Measurements from ENCODE around the gene DGKE.

The DGKE gene

DNA sequence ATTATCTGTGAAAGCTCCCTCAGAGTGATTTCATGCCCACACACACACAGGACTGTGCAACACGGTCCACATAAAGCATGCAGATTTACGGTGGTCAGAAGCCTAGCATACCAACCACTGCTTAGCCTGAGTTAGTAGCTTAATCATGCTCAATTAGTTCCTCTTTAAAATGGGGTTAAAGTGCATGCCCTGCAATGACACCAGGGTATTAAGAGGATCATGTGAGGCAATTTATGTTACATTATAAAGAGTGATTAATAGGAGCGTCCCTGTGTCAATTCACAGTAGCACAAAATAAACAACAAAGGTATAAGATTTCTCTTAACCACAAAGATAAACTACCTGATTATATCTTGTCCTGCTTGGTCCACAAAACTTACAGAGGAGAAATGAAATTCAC lies 40.0 kb upstream of the DGKE start:
- TF ChIP-seq, protein P1, sequence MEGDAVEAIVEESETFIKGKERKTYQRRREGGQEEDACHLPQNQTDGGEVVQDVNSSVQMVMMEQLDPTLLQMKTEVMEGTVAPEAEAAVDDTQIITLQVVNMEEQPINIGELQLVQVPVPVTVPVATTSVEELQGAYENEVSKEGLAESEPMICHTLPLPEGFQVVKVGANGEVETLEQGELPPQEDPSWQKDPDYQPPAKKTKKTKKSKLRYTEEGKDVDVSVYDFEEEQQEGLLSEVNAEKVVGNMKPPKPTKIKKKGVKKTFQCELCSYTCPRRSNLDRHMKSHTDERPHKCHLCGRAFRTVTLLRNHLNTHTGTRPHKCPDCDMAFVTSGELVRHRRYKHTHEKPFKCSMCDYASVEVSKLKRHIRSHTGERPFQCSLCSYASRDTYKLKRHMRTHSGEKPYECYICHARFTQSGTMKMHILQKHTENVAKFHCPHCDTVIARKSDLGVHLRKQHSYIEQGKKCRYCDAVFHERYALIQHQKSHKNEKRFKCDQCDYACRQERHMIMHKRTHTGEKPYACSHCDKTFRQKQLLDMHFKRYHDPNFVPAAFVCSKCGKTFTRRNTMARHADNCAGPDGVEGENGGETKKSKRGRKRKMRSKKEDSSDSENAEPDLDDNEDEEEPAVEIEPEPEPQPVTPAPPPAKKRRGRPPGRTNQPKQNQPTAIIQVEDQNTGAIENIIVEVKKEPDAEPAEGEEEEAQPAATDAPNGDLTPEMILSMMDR (IDR thresholded peaks at IDR 0.05; ENCODE audit: low read depth, low read length, missing control alignments), result no peak
- H3K4me3 ChIP-seq (replicated peaks; ENCODE audit: low read depth, low read length), result no peak overlapping the region
- no peak for DNase-seq (ENCODE audit: extremely low read depth, low read depth)

DNA sequence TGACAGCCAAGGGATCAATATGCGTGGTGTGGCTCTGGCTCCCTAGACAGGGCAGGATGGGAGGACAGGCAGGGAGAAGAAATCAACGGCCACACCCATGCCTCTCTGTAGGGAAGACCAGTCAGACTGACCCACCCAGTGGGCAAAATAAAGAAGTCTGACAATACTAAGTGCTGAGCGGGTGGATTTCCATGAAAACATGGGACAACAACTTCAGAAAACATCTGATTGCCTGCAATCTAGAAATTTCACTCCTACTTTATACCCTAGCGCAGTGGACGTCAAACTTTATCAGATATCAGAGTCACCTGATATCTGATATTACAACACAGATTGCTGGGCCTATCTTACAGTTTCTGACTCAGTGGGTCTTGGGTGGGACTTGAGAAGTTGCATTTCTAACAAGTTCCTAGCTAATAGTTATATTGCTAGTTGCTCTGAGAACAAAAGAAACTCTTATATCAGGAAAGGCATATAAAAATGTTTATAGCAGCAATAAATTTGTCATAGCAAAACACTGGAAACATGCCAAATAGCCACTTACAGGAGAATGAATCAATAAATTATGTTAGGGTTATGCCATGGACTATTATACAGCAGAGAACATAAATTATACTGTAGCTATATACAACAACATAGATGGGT lies 38.6 kb upstream of the DGKE start:
- TF ChIP-seq, protein P1 (IDR thresholded peaks at IDR 0.05; ENCODE audit: low read depth, low read length, missing control alignments), result no peak

DNA sequence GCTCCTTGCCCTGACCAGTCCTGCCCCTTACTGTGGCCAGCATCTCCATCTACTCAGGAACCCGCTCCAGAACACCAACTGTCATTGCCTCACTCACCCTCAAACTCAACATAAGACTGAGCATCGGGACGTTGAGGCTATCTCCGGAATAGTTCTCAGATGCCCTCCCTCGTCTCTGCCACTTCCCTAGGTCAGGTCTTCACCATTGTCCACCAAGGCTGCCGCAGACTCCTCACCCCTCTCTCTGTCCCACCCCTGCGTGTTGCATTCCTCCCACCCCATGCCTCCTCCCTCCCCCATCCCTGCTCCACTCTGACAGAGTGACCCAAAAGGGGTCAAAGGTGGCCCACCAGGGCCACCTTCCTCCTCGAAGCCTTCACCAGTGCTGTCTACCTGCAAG lies 37.4 kb upstream of the DGKE start:
- no peak for DNase-seq (ENCODE audit: extremely low read depth, low read depth)
- H3K4me3 ChIP-seq (replicated peaks; ENCODE audit: low read depth, low read length), result no peak overlapping the region
- TF ChIP-seq, protein P1 (IDR thresholded peaks at IDR 0.05; ENCODE audit: low read depth, low read length, missing control alignments), result no peak

More for the DNA sequence above, 38.6 kb upstream of the DGKE start:
- no peak overlapping the region for H3K4me3 ChIP-seq (replicated peaks; ENCODE audit: low read depth, low read length)
- no peak for DNase-seq (ENCODE audit: extremely low read depth, low read depth)

DNA sequence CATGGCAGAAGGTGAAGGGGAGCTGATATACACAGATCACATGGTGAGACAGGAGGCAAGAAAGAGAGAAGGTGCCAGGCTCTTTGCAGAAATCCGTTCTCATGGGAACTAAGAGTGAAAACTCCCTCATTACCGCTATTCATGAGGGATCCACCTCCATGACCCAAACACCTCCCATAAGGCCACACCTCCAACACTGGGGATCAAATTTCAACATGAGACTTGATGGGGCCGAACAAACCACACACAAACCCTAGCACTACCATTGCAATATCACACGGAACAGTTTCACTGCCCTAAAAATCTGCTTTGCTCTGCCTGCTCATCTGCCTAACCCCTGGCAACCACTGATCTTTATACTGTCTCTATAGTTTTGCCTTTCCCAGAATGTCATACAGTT lies 35.0 kb upstream of the DGKE start:
- TF ChIP-seq, protein P1 (IDR thresholded peaks at IDR 0.05; ENCODE audit: low read depth, low read length, missing control alignments), result no peak
- no peak overlapping the region for H3K4me3 ChIP-seq (replicated peaks; ENCODE audit: low read depth, low read length)
- DNase-seq (ENCODE audit: extremely low read depth, low read depth), result no peak

DNA sequence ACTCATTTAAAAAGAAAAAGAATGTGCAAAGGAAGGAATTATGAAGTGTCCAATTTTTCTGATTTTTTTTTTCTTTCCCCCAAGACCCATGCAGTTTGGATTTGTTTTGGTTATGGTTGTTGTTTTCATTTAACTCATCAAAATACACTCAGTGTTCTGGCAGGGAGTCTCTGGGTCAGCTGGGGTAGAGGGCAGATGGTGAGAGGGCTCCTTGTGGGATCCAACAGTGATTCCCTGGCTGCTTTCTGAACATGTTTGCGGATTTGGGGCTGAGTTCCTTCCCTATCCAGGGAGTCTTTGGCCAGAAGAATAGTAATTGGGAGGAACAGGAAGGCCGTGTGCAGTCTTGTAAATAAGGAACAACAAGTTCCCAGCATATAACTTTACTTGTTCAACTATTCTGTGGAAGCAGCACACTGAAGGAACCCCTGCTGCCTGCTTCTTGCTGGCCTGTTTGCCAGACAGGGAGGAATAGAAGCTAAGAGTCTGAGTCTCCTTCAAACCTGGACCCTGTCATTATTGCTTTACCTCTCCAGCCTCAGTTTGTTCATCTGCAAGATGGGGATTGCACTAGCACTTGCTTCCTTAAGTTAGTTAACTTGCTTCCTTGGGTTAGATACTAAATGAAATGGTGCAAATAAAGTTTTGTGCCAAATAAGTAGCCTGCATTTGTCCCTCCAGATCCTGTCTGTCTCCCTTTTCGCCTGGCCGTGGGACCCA lies 32.3 kb upstream of the DGKE start:
- no peak for DNase-seq (ENCODE audit: extremely low read depth, low read depth)
- no peak overlapping the region for H3K4me3 ChIP-seq (replicated peaks; ENCODE audit: low read depth, low read length)
- TF ChIP-seq, protein P1 (IDR thresholded peaks at IDR 0.05; ENCODE audit: low read depth, low read length, missing control alignments), result no peak

DNA sequence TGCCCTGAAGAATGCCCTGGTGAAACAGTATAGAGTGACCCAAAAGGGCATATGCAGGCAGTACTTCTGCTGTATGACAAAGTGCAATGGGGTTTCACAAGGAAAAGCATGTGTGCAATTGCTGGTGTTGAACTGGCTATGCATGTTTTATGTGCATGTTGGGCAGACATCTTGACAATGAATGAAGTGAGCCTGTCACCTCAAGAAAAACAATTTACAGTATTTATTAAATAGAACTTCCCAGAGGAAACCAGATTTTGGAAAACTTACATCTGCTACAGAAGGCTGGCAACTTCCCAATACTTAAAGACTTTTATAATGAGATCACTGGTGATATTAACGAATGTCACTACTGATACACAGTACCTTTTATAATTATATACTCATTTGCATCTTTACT lies 30.9 kb upstream of the DGKE start:
- TF ChIP-seq, protein P1 (IDR thresholded peaks at IDR 0.05; ENCODE audit: low read depth, low read length, missing control alignments), result no peak
- DNase-seq (ENCODE audit: extremely low read depth, low read depth), result no peak
- H3K4me3 ChIP-seq (replicated peaks; ENCODE audit: low read depth, low read length), result no peak overlapping the region
